Measurements from ENCODE around the gene MAL.
A peak's percentile ranks its signal among the peaks of the same experiment; 100 is the strongest.

Gene MAL

GRCh38 chr2:95023222-95023597 lies 2.3 kb upstream of the MAL start:
- Histone ChIP-seq H4K20me1 (peaks cover 0 to 52% (median 15%) of the 10 kb centered on the region in 11 experiments; a peak in 11 of 22 replicates), H3K4me3 (no peak overlapping the region), H3K9ac (no peak overlapping the region), H3K4me1 (peaks cover 6 to 29% (median 18%) of the 10 kb centered on the region in 10 experiments; a peak in 16 of 20 replicates), H3K9me3 (replicated peaks in 1 of 11) (no peaks in the 10 kb centered on the region), H3K36me3 (no peaks in the 10 kb centered on the region), H3K27me3 (peaks cover 53 to 75% (median 63%) of the 10 kb centered on the region in 11 experiments), H3K4me2 (0 out of 22 replicates have a peak overlapping the region, but pooled peaks of 1 of the 11 experiments have one; percentile 46), H3K27ac (no peak overlapping the region)
- TF ChIP-seq Cebpa-rat (IDR thresholded peaks at IDR 0.05): no peak

- Histone ChIP-seq H3K9ac (no peak overlapping the region), H4K20me1 (peaks cover 0 to 42% (median 13%) of the 10 kb centered on the region in 11 experiments; a peak in 11 of 22 replicates), H3K4me2 (no peak overlapping the region), H3K4me1 (peaks cover 6 to 20% (median 9%) of the 10 kb centered on the region in 10 experiments; a peak in 16 of 20 replicates), H3K9me3 (replicated peaks in 1 of 11) (no peaks in the 10 kb centered on the region), H3K27ac (no peak overlapping the region), H3K27me3 (peaks cover 53 to 72% (median 65%) of the 10 kb centered on the region in 11 experiments), H3K4me3 (no peak overlapping the region), H3K36me3 (no peaks in the 10 kb centered on the region)
- TF ChIP-seq Cebpa-rat (IDR thresholded peaks at IDR 0.05): no peak
These were observed 1.1 kb upstream of the MAL start for GRCh38 chr2:95024371-95024770.

GRCh38 chr2:95024960-95025405 lies 525 bp upstream of the MAL start:
- no peak overlapping the region for H3K9ac ChIP-seq
- no peaks in the 10 kb centered on the region for H3K9me3 ChIP-seq (replicated peaks in 1 of 11)
- no peak for TF ChIP-seq Cebpa-rat (IDR thresholded peaks at IDR 0.05)
- no peaks in the 10 kb centered on the region for H3K36me3 ChIP-seq
- peak overlapping the region in 3 of 10 experiments; percentile 4 to 66 (median 51); a peak in 2 of 20 replicates for H3K4me3 ChIP-seq
- peaks cover 6 to 14% (median 12%) of the 10 kb centered on the region in 10 experiments; a peak in 13 of 20 replicates for H3K4me1 ChIP-seq
- H3K27me3 ChIP-seq: peaks cover 53 to 73% (median 65%) of the 10 kb centered on the region in 11 experiments
- peak overlapping the region in 10 of 11 experiments; percentile 57 to 88 (median 80); a peak in 12 of 22 replicates for H3K4me2 ChIP-seq
- H4K20me1 ChIP-seq: peaks cover 0 to 41% (median 13%) of the 10 kb centered on the region in 11 experiments; a peak in 11 of 22 replicates
- no peak overlapping the region for H3K27ac ChIP-seq

GRCh38 chr2:95026471-95027368 lies 1.2 kb downstream of the MAL start:
- Histone ChIP-seq H3K4me3 (0 out of 20 replicates have a peak overlapping the region, but pooled peaks of 1 of the 10 experiments have one; percentile 28), H3K9ac (no peak overlapping the region), H4K20me1 (peaks cover 0 to 34% (median 12%) of the 10 kb centered on the region in 11 experiments; a peak in 10 of 22 replicates), H3K9me3 (replicated peaks in 1 of 11) (no peaks in the 10 kb centered on the region), H3K27ac (no peak overlapping the region), H3K4me2 (peak overlapping the region in 1 of 11 experiments; percentile 24; a peak in 3 of 22 replicates), H3K36me3 (no peaks in the 10 kb centered on the region), H3K4me1 (peaks cover 6 to 20% (median 17%) of the 10 kb centered on the region in 10 experiments; a peak in 13 of 20 replicates), H3K27me3 (peaks cover 53 to 73% (median 62%) of the 10 kb centered on the region in 11 experiments)
- TF ChIP-seq Cebpa-rat (IDR thresholded peaks at IDR 0.05): no peak

- peaks cover 53 to 73% (median 62%) of the 10 kb centered on the region in 11 experiments for H3K27me3 ChIP-seq
- H3K27ac ChIP-seq: no peak overlapping the region
- peaks cover 0 to 34% (median 12%) of the 10 kb centered on the region in 11 experiments; a peak in 10 of 22 replicates for H4K20me1 ChIP-seq
- H3K9me3 ChIP-seq (replicated peaks in 1 of 11): no peaks in the 10 kb centered on the region
- no peaks in the 10 kb centered on the region for H3K36me3 ChIP-seq
- H3K4me1 ChIP-seq: peaks cover 6 to 20% (median 17%) of the 10 kb centered on the region in 10 experiments; a peak in 13 of 20 replicates
- no peak overlapping the region for H3K4me3 ChIP-seq
- no peak overlapping the region for H3K9ac ChIP-seq
- H3K4me2 ChIP-seq: no peak overlapping the region
- no peak for TF ChIP-seq Cebpa-rat (IDR thresholded peaks at IDR 0.05)
These were observed 1.8 kb downstream of the MAL start for GRCh38 chr2:95027369-95027720.

- Histone ChIP-seq H3K36me3 (no peaks in the 10 kb centered on the region), H3K4me2 (peak overlapping the region in 5 of 11 experiments; percentile 0 to 66 (median 41); a peak in 9 of 22 replicates), H4K20me1 (peaks cover 0 to 14% (median 3%) of the 10 kb centered on the region in 11 experiments; a peak in 8 of 22 replicates), H3K27me3 (peaks cover 27 to 48% (median 36%) of the 10 kb centered on the region in 11 experiments), H3K4me3 (no peak overlapping the region), H3K9ac (no peak overlapping the region), H3K4me1 (peaks cover 0 to 18% (median 12%) of the 10 kb centered on the region in 10 experiments; a peak in 12 of 20 replicates), H3K27ac (no peak overlapping the region), H3K9me3 (replicated peaks in 1 of 11) (no peaks in the 10 kb centered on the region)
- TF ChIP-seq Cebpa-rat (IDR thresholded peaks at IDR 0.05): no peak
These were observed 4.4 kb downstream of the MAL start for GRCh38 chr2:95029898-95030341.

- no peak overlapping the region for H3K27ac ChIP-seq
- H3K4me2 ChIP-seq: peak overlapping the region in 5 of 11 experiments; percentile 0 to 66 (median 41); a peak in 9 of 22 replicates
- peaks cover 0 to 14% (median 0%) of the 10 kb centered on the region in 11 experiments; a peak in 4 of 22 replicates for H4K20me1 ChIP-seq
- no peaks in the 10 kb centered on the region for H3K9me3 ChIP-seq (replicated peaks in 1 of 11)
- H3K27me3 ChIP-seq: peaks cover 21 to 42% (median 30%) of the 10 kb centered on the region in 11 experiments
- no peak for TF ChIP-seq Cebpa-rat (IDR thresholded peaks at IDR 0.05)
- no peaks in the 10 kb centered on the region for H3K36me3 ChIP-seq
- no peak overlapping the region for H3K4me3 ChIP-seq
- peaks cover 0 to 18% (median 11%) of the 10 kb centered on the region in 10 experiments; a peak in 12 of 20 replicates for H3K4me1 ChIP-seq
- no peak overlapping the region for H3K9ac ChIP-seq
These were observed 5.0 kb downstream of the MAL start for GRCh38 chr2:95030496-95030895.

GRCh38 chr2:95031076-95031725 lies 5.7 kb downstream of the MAL start:
- Histone ChIP-seq H3K27ac (no peak overlapping the region), H3K27me3 (peaks cover 14 to 35% (median 23%) of the 10 kb centered on the region in 11 experiments), H3K4me1 (peaks cover 0 to 11% (median 5%) of the 10 kb centered on the region in 10 experiments; a peak in 8 of 20 replicates), H3K9ac (no peak overlapping the region), H3K36me3 (no peaks in the 10 kb centered on the region), H3K4me3 (no peak overlapping the region), H3K4me2 (no peak overlapping the region; a peak in 1 of 22 replicates), H3K9me3 (replicated peaks in 1 of 11) (no peaks in the 10 kb centered on the region), H4K20me1 (peaks cover 0 to 9% (median 0%) of the 10 kb centered on the region in 11 experiments; a peak in 4 of 22 replicates)
- no peak for TF ChIP-seq Cebpa-rat (IDR thresholded peaks at IDR 0.05)
